Measurements from ENCODE around the gene FBXL17.
"Not testable (repeated sequence)": the region's sequence is repeated elsewhere in the genome, so short reads cannot be mapped to it uniquely, and the experiment has no call there.

The FBXL17 gene

GRCh38 chr5:108311682-108312081, 70.2 kb downstream of the FBXL17 start:
- no peak for DNase-seq (ENCODE audit: low read depth in 2 of 2)

- DNase-seq (ENCODE audit: low read depth in 2 of 2): no peak
Measured at GRCh38 chr5:108303611-108304010, 78.3 kb downstream of the FBXL17 start.

- no peak for DNase-seq (ENCODE audit: low read depth in 2 of 2)
Measured at GRCh38 chr5:108303086-108303485, 78.8 kb downstream of the FBXL17 start.

GRCh38 chr5:108297042-108297601, 84.8 kb downstream of the FBXL17 start:
- no peak for DNase-seq (ENCODE audit: low read depth in 2 of 2)

- DNase-seq (ENCODE audit: low read depth in 2 of 2): no peak
Measured at GRCh38 chr5:108295578-108296368, 86.1 kb downstream of the FBXL17 start.

- no peak for DNase-seq (ENCODE audit: low read depth in 2 of 2)
Measured at GRCh38 chr5:108280960-108281569, 100.8 kb downstream of the FBXL17 start.

- DNase-seq (ENCODE audit: low read depth in 2 of 2): no peak
Measured at GRCh38 chr5:108280248-108280647, 101.7 kb downstream of the FBXL17 start.

- no peak for DNase-seq (ENCODE audit: low read depth in 2 of 2)
Measured at GRCh38 chr5:108278285-108279240, 103.3 kb downstream of the FBXL17 start.

- no peak for DNase-seq (ENCODE audit: low read depth in 2 of 2)
Measured at GRCh38 chr5:108276187-108277050, 105.5 kb downstream of the FBXL17 start.

GRCh38 chr5:108274080-108274479, 107.8 kb downstream of the FBXL17 start:
- DNase-seq (ENCODE audit: low read depth in 2 of 2): not testable (repeated sequence)

- DNase-seq (ENCODE audit: low read depth in 2 of 2): no peak
Measured at GRCh38 chr5:108271127-108271526, 110.8 kb downstream of the FBXL17 start.

- DNase-seq (ENCODE audit: low read depth in 2 of 2): no peak
Measured at GRCh38 chr5:108266242-108266641, 115.7 kb downstream of the FBXL17 start.

- DNase-seq (ENCODE audit: low read depth in 2 of 2): no peak
Measured at GRCh38 chr5:108264533-108264932, 117.4 kb downstream of the FBXL17 start.

- no peak for DNase-seq (ENCODE audit: low read depth in 2 of 2)
Measured at GRCh38 chr5:108263338-108263737, 118.6 kb downstream of the FBXL17 start.

- DNase-seq (ENCODE audit: low read depth in 2 of 2): no peak
Measured at GRCh38 chr5:108260858-108261170, 121.1 kb downstream of the FBXL17 start.

GRCh38 chr5:108260117-108260857, 121.6 kb downstream of the FBXL17 start:
- peak; percentile 41 for DNase-seq (ENCODE audit: low read depth in 2 of 2)

- no peak for DNase-seq (ENCODE audit: low read depth in 2 of 2)
Measured at GRCh38 chr5:108259306-108259705, 122.6 kb downstream of the FBXL17 start.

- no peak for DNase-seq (ENCODE audit: low read depth in 2 of 2)
Measured at GRCh38 chr5:108257996-108258395, 123.9 kb downstream of the FBXL17 start.

GRCh38 chr5:108255468-108255867, 126.4 kb downstream of the FBXL17 start:
- no peak for DNase-seq (ENCODE audit: low read depth in 2 of 2)

GRCh38 chr5:108251350-108251749, 130.5 kb downstream of the FBXL17 start:
- no peak for DNase-seq (ENCODE audit: low read depth in 2 of 2)

All from fibroblast of skin of left biceps (primary cell).